ENCODE results near the gene GPC4.
"Not testable (repeated sequence)": the region's sequence is repeated elsewhere in the genome, so short reads cannot be mapped to it uniquely, and the experiment has no call there.

Gene GPC4

GRCh38 chrX:133305348-133305747 lies 109.9 kb downstream of the GPC4 start:
- no peak for DNase-seq (ENCODE audit: low read depth)

DNA sequence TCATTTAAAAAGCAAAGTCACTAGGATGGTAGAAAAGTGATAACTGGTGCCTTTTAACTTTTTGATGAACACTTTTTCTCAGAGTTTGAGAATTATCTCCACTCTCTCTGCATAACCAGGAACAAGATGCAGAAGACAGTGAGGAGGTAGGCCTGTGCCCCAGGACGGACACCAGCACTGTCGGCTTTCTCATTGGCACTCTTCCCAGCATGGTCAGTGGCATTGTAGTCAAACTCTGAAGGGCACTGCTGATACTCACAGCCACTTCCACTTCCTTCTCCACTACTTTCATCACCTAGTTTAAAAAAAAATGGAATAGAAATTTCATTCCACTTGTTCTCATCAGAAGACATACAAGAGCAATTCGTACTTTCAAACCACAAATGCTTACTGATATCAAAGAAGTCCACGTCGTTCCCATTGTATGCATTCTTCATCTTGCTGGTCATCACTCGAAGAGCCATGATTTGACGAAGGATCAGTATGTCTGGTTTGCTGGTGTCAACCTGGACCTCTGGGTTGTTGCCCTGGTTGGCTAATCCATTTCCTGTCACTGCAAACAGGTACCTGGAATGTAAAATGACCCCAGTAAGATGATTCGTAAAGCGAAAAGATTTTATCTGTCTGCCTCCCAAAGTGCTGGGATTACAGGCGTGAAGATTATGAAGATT lies 112.4 kb downstream of the GPC4 start:
- no peak for DNase-seq (ENCODE audit: low read depth)

- DNase-seq (ENCODE audit: low read depth), result no peak
Observed at GRCh38 chrX:133300591-133300990, 114.7 kb downstream of the GPC4 start.

- peak; percentile 28 for DNase-seq (ENCODE audit: low read depth)
Observed at GRCh38 chrX:133297284-133297683, 118.0 kb downstream of the GPC4 start.

- DNase-seq (ENCODE audit: low read depth), result peak; percentile 30
Observed at GRCh38 chrX:133294126-133294525, 121.2 kb downstream of the GPC4 start.

GRCh38 chrX:133290076-133290475 lies 125.2 kb downstream of the GPC4 start:
- no peak for DNase-seq (ENCODE audit: low read depth)

DNA sequence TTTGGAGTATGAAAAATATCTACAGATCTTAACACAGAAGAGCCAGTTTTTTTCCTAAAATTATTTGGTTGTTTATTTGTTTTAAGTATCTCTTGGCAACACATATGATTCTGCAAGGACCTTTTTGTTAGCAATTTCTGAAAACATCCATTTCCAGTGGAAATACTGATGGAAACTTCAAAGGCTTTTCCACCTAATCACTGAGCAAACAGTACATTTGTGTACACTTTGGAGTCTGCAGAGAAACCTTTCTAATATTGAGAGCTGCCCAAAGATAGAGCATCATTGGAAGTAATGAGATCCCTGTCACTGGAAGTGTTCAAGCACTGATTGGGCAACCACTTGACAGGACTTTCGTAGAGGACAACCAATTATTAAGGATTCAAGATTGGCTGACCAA lies 127.4 kb downstream of the GPC4 start:
- DNase-seq (ENCODE audit: low read depth), result no peak

GRCh38 chrX:133285341-133285740 lies 129.9 kb downstream of the GPC4 start:
- no peak for DNase-seq (ENCODE audit: low read depth)

DNA sequence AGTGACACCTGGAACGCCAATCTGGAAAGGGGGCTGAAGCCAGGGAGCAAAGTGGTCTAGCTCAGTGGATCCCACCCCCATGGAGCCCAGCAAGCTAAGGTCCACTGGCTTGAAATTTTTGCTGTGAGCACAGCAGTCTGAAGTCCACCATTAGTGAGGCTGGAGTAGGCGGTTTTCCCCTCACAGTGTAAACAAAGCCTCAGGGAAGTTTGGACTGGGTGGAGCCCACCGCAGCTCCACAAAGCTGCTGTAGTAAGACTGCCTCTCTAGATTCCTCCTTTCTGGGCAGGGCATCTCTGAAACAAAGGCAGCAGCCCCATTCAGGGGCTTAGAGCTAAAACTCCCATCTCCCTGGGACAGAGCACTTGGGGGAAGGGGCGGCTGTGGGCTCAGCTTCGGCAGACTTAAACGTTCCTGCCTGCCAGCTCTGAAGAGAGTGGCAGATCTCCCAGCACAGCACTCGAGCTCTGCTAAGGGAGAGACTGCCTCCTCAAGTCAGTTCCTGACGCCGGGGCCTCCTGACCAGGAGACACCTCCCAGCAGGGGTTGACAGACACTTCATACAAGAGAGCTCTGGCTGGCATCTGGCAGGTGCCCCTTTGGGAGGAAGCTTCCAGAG lies 136.1 kb downstream of the GPC4 start:
- DNase-seq (ENCODE audit: low read depth), result not testable (repeated sequence)

- no peak for DNase-seq (ENCODE audit: low read depth)
Observed at GRCh38 chrX:133273180-133273579, 142.1 kb downstream of the GPC4 start.

GRCh38 chrX:133269168-133269567 lies 146.1 kb downstream of the GPC4 start:
- no peak for DNase-seq (ENCODE audit: low read depth)

GRCh38 chrX:133267621-133268020 lies 147.7 kb downstream of the GPC4 start:
- DNase-seq (ENCODE audit: low read depth), result no peak

- DNase-seq (ENCODE audit: low read depth), result no peak
Observed at GRCh38 chrX:133265331-133265730, 150.0 kb downstream of the GPC4 start.

DNA sequence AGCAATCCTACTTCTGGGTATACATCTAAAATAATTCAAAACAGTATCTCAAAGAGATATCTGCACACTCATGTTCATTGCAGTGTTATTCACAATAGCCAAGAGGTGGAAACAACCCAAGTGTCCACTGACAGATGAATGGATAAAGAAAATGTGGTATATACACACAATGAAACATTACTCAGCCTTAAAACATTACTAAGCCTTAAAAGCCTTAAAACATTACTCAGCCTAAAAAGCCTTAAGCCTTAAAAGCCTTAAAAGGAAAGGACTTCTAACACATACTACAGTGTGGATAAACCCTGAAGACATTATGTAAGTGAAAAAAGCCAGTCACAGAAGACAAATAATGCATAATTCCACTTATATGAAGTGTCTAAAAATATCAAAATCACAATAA lies 156.8 kb downstream of the GPC4 start:
- peak; percentile 10 for DNase-seq (ENCODE audit: low read depth)

DNA sequence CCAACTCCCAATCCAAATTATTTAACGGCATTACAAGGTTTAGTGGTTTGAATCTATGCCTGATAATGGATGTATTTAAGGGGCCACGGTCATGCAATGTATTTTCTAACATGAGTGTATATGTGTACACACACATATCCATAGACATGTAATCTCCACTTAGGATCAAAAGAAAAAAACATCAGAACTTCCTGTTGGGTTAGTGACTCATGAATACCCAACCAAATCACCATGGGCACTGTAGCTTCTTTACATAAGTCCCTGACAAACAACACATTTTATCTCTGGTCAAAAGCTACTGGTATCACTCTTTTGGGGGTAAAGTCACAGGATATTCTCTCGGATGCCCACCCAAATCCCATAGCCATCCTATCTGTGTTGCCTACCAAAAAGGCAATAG lies 160.6 kb downstream of the GPC4 start:
- DNase-seq (ENCODE audit: low read depth), result no peak

GRCh38 chrX:133251204-133251603 lies 164.1 kb downstream of the GPC4 start:
- no peak for DNase-seq (ENCODE audit: low read depth)

DNA sequence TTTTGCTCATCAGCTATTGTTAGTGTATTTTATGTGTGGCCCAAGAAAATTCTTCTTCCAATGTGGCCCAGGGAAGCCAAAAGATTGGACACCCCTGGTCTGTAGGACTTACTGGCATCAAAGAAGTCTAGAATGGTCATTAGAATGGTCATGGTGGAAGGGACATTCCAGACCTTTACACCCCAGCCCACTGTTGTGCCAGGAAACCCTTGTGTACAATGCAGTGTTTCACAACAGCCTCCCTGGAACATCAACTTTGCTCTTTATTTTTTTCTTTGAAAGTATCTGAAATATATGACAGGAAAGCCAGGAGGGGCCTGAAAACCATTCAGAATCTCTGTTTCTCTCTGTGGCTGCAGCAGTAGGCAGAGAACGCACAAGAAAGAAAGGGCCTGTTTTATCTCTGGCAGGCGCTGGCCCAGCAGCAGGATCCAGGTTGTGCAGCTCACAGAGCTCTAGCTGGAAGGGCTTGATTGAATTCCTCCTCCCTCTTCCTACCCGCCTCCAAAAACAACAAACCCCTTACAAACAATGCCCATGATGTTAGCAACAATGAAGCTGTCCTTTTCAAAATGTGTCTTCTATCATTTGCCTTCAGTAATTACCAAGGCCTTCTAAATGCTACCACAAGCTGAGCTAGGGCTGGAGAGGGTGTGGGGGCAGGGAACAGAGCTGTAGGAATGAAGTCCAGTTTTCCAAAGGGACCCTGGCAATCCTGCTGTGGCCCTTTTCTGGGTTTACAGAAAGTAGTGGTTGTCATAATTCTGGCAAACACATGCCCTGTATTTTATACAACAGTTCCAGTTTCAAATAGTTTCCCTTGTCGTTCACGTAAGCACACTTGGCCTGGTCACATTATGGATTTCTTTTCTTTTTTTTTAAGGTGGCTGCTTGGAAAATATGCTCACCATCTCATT lies 164.8 kb downstream of the GPC4 start:
- no peak for DNase-seq (ENCODE audit: low read depth)
